Chondrocyte (in vitro differentiated cells): Measurements from ENCODE around the gene RPS6KB2. TPM values are rescaled to one million over a fixed set of nuclear protein-coding genes. Genes with fewer than 3 reads are reported as not detected.

Experiments used
- DNase-seq: peaks from one replicate; pipeline ENCODE4 v3.0.0; 2021; ENCODE audit warnings: mixed read lengths, low spot score
- H3K27ac Mint-ChIP-seq: one replicate; pipeline ENCODE4 v1.8.0; 2021; ENCODE audit warnings: mild to moderate bottlenecking, moderate library complexity, mixed read lengths; ENCODE audit not compliant: unreplicated experiment
- H3K27me3 Mint-ChIP-seq: 2 replicates; pipeline ENCODE4 v1.8.0; 2021; ENCODE audit warnings: low read depth, mixed read lengths
- H3K36me3 Mint-ChIP-seq: 2 replicates; pipeline ENCODE4 v1.8.0; 2021; ENCODE audit warnings: low read depth, mixed read lengths
- H3K4me1 Mint-ChIP-seq: 2 replicates; pipeline ENCODE4 v1.8.0; 2021; ENCODE audit warnings: low read depth, mild to moderate bottlenecking, mixed read lengths
- H3K4me3 Mint-ChIP-seq: one replicate; pipeline ENCODE4 v1.8.0; 2021; ENCODE audit warnings: mild to moderate bottlenecking, moderate library complexity, mixed read lengths; ENCODE audit not compliant: unreplicated experiment
- H3K9me3 Mint-ChIP-seq: 2 replicates; pipeline ENCODE4 v1.8.0; 2021; ENCODE audit warnings: low read depth, mixed read lengths
- CTCF ChIP-seq: fragments of 200-600 bp; sonication (generic); IDR thresholded peaks from 2 replicates; pipeline ENCODE4 v1.5.0; 2021; ENCODE audit warnings: antibody characterized with exemption, mild to moderate bottlenecking, moderate library complexity
- total RNA-seq: library from RNA; stranded (reverse); gene quantifications from 3 replicates; pipeline ENCODE4 v1.2.1, GENCODE V29; 2021

Gene RPS6KB2
- total RNA-seq, 1 donor from 2014 or later = 42.3 TPM

- no peak overlapping the region for H3K4me3 Mint-ChIP-seq
- DNase-seq = no peak
- no peak overlapping the region for H3K27ac Mint-ChIP-seq
- no peaks in the 10 kb centered on the region for H3K36me3 Mint-ChIP-seq
- no peak for TF ChIP-seq CTCF
- no peaks in the 10 kb centered on the region for H3K9me3 Mint-ChIP-seq
- H3K27me3 Mint-ChIP-seq = no peaks in the 10 kb centered on the region
- peaks cover 14% of the 10 kb centered on the region for H3K4me1 Mint-ChIP-seq
Observed at GRCh38 chr11:67404515-67405195, 23.6 kb upstream of the RPS6KB2 start.

GRCh38 chr11:67405196-67405567, 23.1 kb upstream of the RPS6KB2 start:
- Mint-ChIP-seq H3K4me1 (peaks cover 13% of the 10 kb centered on the region), H3K9me3 (no peaks in the 10 kb centered on the region), H3K27ac (no peak overlapping the region), H3K36me3 (no peaks in the 10 kb centered on the region), H3K4me3 (no peak overlapping the region), H3K27me3 (no peaks in the 10 kb centered on the region)
- no peak for DNase-seq
- TF ChIP-seq CTCF = no peak

GRCh38 chr11:67405688-67406339, 22.5 kb upstream of the RPS6KB2 start:
- no peak overlapping the region for H3K4me3 Mint-ChIP-seq
- H3K4me1 Mint-ChIP-seq = peaks cover 6% of the 10 kb centered on the region
- no peaks in the 10 kb centered on the region for H3K36me3 Mint-ChIP-seq
- no peak overlapping the region for H3K27ac Mint-ChIP-seq
- no peak for DNase-seq
- no peak for TF ChIP-seq CTCF
- peaks cover 2% of the 10 kb centered on the region for H3K27me3 Mint-ChIP-seq
- H3K9me3 Mint-ChIP-seq = no peaks in the 10 kb centered on the region

GRCh38 chr11:67406420-67406968, 21.8 kb upstream of the RPS6KB2 start:
- Mint-ChIP-seq H3K4me1 (peaks cover 4% of the 10 kb centered on the region), H3K36me3 (no peaks in the 10 kb centered on the region), H3K27ac (no peak overlapping the region), H3K9me3 (no peaks in the 10 kb centered on the region), H3K27me3 (peaks cover 2% of the 10 kb centered on the region), H3K4me3 (no peak overlapping the region)
- TF ChIP-seq CTCF = no peak
- no peak for DNase-seq

- peaks cover 2% of the 10 kb centered on the region for H3K27me3 Mint-ChIP-seq
- H3K9me3 Mint-ChIP-seq = no peaks in the 10 kb centered on the region
- peaks cover 1% of the 10 kb centered on the region for H3K4me1 Mint-ChIP-seq
- no peak overlapping the region for H3K4me3 Mint-ChIP-seq
- no peak for DNase-seq
- no peak for TF ChIP-seq CTCF
- H3K27ac Mint-ChIP-seq = no peak overlapping the region
- no peaks in the 10 kb centered on the region for H3K36me3 Mint-ChIP-seq
Observed at GRCh38 chr11:67406969-67407687, 21.2 kb upstream of the RPS6KB2 start.
